NT2/D1 (cell line): ENCODE data around the gene EBLN1.

Source experiments
- SUZ12 ChIP-seq: IDR thresholded peaks from 2 replicates; pipeline ENCODE4 v1.6.1; 2011; ENCODE audit not compliant: insufficient read length, insufficient read depth; ENCODE audit errors: extremely low read depth
- YY1 ChIP-seq: IDR thresholded peaks from 2 replicates; pipeline ENCODE4 v1.6.1; 2011; ENCODE audit not compliant: insufficient read length, insufficient read depth
- ZNF274 ChIP-seq: IDR thresholded peaks from 2 replicates; pipeline ENCODE4 v1.6.1; 2011; ENCODE audit warnings: mild to moderate bottlenecking, low read depth, low read length

DNA sequence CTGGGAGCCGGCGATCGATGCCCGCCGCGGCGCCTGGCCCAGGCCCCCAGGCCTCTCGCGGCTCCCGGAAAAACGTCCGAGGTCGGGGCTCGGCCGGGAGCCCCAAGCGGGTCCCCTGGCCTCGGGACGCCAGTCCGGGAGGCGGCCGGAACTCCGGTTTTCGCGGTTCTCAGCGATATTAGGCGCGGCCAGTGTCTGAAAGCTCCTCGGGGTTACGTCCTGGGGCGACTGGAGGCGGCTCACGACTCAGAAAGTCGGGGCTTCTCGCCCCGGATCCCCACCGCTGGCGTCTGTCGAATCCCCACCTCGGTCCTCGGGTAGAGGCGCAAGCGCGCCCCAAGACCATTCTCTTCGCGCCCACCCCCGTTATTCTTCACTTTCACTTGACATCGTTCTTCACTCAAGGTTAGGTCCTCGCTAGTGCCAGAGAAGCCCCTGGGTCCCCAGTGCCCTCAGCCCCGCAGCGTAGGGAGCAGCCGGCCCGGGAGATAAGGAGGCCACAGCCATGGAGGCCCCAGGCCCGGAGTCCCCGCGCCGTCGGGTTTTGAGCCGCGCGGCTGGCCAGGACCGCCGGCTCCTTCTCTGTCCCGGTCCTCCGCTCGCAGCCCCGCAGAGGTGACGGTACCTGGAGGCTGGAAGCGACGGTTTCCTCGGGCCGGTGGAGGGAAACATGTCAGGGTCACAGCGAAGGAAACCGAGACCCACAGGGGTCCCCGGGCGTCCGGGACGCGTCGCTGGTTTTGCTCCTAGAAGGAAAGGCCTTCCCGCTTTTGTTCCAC, 35.2 kb upstream of the EBLN1 start:
- TF ChIP-seq YY1 (no peak), ZNF274 (no peak), SUZ12 (peak; percentile 80)
